Stimulated activated CD8-positive, alpha-beta memory T cell treated with anti-CD3 and anti-CD28 coated beads, Interleukin-15, amount 100 ng/mL, for 24 hours (primary cell): ENCODE results near the gene KAZN.

Experiments
- DNase-seq: peaks from one replicate; pipeline ENCODE4 v3.0.0-alpha.2; 2020; ENCODE audit warnings: low read depth

The KAZN gene

DNA sequence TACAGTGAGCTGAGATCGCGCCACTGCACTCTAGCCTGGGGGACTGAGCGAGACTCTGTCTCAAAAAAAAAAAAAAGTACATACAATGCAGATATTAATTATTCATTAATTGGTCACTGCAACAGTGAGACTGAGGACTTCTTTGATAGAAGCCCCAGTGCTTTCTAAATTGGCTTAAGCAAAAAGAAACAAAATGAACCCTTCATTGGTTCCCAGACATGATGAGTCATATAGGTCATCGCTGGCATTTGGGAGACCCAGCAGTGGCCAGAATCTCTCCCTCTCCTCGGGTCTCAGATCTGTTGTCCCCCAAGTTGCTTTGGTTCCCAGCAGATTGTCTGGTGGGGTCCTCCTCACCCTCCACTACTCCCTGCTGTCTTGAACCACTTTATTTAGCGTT lies 144.9 kb downstream of the KAZN start:
- DNase-seq, result no peak

DNA sequence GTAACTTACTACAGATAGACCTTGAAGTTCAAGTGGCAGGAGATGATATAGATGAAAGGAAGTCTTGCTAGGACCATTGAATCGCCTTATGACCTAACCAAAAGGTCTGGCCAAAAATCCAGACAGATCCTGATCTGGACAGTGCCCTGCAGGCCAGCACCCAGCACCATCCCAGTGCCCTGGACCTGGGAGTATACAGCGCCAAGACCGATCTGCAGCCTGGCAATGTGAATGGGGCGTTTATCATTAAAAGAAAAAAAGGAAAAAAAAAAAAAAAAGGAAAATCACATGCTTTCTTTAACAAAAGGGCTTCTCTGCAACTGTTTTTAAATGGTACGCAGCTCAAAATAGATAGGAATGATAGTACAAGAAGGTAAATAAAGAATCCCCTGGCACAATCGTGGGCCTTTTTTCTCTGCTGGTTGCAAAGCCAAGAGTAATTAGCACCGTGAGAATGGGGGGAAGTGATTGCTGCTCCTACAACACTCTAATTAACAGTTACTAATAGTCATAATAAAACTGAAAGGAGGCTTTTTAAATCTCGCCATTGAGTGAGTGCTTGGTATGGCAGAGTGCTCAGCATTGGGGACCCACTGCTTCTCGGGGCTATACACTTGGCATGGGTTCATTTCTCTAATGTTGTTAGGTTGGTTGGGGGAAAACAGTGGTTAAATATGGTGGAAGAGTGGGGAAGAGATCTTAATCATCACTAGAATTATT lies 146.7 kb downstream of the KAZN start:
- no peak for DNase-seq

DNA sequence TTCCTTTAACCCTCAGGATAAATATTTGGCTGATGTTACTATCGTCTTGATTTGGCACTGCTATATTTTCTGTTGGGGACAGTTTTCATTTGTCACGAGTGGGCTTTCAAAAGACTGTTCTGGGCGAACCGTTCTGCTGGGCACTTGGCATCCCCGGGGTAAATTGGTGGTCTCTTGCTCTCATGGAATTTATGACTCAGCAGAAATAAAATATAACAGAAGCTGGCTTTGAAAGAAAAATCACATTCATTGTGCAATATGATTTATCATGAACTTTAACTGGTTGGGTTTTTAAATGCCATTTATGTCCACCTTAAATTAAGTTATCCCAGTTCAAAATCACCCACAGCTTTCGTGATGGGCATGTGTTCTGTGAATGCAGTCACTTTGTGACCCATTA lies 147.3 kb downstream of the KAZN start:
- no peak for DNase-seq

DNA sequence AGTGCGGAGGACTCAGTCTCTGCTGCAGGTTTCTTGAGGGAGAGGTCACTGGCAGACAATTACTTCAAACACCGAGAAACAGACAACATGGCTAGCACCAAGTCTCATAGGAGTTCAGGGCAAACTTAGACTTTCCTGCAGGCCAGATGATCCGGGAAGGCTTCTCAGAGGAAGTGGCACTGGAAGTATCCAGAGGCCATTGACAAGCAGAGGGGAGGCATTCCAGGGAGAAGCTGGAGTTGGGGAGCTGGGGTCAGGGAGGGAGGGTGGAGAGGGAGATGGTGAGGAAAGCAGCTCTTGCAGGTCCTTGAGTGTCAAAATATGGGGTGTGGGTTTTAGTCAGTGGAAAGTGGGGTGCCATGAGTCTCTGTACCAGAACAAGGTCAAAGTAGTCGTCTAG lies 147.9 kb downstream of the KAZN start:
- DNase-seq, result no peak

DNA sequence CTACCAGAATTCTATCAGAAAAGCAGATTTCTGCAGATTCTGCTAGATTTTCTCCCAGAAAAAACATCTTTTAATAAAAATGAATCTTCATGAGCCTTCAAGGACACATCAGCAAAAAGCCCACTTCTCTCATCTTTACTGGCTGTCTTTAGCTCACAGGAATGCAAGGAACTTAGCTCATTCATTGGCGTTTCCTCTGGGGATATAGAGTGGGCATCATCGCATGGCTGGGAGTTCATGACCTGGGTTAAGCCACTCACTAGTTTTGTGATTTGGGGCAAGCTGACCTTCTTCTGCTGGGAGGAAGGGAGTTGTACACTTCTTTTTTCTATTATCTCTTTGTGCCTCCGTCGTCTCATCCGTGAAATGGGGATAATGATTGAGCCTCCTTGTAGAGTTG lies 149.7 kb downstream of the KAZN start:
- DNase-seq, result no peak

DNA sequence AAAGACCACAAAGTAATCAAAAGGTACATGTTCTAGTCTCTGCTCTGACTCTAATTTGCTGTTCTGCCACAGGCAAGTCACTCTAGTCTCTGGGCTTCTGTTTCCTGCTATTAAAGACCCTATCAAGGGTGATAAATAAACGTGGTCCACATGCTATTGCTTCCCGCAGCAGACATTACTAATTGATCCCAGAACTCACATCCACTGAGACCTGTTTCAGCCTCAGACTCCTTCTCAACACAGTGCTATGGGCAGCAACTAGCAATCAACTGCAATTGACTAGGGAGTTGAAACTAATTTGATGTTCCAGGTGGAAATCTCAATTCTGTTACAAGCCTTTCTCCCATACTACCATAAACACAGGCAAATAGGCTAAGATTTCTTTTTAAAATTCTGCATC lies 150.5 kb downstream of the KAZN start:
- no peak for DNase-seq

DNA sequence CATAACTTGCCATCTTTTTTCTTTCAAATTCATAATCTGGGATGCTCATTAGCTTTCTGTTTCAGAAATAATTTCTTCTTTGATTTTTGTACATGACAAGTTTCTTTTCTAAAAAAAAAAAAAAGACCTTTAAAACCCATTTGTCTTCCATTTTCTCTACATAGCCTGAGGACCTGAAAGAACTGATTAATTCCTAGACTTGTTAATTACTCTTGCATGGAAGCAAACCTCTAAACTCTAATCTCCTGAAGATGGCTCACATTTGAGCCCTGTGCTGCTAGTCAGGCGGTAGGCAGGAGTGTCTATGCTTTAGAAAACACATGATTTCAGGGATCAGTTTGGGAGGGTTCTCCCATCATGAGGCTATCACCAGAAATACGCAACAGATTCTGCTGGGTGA lies 152.0 kb downstream of the KAZN start:
- no peak for DNase-seq

DNA sequence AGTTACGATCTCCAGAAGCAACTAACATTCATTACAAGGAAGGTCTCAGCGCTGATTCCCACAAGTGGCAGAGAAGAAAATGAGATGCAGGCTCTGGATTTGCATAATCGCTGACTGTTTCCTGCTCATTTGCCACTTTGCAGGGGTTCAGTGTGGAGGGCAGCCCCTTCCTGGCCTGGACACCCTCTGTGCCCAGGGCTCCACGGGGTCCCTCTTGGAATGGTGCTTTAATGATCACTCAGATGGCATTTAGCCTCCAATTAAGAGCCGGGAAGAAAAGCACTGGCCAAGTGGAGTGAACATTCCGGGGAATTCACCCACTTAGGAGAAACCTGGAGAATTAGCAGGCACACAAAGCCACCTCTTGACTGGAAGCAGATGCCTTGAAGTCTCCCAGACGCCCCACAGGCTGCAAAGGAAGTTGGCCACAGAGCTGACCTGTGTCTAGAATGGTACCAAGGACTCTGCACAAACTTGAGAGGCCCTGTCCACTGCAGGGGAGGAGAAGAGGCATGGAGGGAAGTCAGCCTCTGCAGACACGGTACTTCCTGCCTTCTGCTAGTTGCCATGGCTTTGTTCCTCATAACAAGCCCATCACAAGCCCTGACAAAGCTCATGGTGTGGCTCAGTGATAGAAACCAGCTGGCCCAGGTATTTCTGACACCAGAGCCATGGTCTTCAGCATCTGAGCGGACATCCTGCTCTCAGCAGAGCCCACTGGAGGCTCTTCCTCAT lies 157.2 kb downstream of the KAZN start:
- DNase-seq, result no peak

DNA sequence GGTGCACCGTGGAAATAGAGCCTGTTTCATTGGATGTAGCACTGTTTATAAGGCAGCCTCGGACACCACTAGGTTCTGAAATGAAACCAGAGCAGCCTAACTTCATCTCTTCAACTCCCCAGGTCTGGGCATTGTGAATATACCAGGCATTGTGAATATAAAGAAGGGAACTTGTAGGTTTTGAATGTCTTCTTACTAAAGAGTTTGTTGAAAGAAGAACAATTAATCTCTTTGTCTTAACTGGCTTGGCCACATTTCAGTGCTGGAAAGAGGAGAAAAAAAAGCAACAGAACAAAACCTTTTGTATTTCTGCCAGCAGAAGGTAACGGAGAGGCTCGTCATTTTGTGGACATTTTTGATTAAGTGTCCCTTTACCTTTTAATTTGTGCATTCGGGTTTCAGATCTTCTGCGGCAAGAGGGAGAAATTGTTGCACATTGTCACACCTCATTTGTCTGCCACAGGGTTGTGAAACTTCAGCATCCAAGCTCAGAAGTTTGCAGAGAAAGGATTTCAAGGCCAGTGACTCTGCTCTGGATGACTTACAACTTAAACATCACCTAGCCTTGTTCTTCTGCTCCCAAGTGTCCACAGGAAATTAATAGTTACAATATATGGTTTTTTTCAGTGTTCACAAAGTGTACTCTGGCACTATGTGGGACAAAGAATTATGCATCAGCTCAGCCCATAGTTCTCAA lies 158.3 kb downstream of the KAZN start:
- no peak for DNase-seq

DNA sequence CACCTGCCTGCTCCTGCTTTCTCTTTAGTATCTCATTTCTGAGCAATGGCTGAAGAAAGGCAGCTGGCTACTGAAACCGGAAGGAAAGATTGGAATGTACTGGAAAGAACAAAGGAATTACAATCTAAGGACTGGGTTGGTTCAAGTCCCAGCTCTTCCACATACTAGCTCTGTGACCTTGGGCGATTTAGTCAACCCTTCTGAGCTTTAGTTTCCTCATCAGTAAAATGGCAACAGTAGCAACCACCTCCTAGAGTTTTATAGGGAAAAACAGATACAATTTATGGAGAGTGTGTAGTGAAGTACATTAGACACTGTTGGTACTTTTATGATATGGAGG lies 158.8 kb downstream of the KAZN start:
- no peak for DNase-seq

DNA sequence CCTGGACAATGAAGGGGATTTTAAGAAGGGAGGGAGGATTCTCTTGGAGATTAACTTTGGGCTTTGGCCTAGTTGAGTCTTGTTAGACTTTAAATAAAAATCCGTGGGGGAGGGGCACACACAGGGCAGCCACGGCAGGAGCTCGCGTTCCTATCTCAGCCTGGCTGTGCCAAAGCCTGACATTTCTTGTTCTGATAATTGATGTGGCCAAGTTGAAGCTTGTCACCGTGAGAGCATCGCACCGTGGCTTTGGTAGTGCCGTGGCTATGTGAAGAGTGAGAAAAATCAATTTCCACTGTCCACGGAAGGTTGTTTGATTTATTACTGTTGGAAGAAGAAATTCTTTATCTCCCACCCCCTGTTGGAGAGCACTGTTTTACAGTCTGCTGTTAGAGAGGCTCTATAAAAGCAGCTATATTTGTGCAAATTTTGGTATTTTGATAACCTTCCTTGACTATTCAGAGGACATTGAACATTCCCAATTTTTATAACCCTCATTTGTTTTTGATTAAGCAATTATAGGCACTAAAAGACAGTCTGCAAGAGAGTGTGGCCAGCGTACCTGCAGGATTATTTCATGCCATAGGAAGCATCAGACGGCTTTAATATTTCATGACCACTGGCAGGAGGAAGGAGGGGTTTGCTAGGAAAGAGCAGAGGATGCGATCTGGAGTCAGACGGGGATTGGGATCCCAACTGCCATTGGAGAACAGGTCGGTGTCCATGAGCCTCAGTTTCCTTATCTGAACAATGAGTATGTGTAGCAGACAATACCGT lies 160.7 kb downstream of the KAZN start:
- no peak for DNase-seq

DNA sequence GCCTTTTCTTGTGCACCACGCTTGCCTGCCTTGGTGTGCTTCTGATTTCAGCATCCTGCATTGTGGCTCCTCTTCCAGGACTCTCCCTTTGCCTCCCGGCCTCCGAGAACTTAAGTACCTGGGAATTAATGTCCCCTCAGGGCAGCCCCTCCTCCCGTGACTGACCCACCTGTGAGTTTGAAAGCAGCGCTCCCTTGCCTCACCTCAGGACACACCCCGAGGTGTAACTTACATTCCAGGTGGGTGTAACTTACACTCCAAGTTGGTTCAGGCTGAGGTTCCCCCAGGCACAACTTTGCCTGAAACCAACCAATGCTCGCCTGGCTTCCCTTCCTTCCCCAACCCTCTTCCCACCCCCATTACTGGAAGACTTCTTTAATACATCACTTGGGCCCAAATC lies 161.4 kb downstream of the KAZN start:
- no peak for DNase-seq

DNA sequence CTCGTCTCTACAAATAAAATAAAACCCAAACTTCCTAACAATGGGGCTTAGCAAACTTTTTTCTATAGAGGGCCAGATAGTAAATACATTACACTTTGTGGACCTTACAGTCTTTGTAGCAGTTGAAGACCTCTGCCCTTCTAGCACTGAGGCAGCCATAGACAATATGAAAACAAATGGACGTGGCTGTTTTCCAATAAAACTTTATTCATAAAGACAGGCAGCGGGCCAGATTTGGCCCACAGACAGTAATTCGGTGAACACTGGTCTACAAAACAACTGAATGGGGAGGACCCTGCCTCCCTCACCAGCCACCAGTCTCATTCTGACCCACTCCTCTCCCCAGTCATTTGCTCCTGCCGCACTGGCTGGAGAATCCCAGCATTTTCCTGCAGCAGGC lies 162.3 kb downstream of the KAZN start:
- DNase-seq, result no peak

DNA sequence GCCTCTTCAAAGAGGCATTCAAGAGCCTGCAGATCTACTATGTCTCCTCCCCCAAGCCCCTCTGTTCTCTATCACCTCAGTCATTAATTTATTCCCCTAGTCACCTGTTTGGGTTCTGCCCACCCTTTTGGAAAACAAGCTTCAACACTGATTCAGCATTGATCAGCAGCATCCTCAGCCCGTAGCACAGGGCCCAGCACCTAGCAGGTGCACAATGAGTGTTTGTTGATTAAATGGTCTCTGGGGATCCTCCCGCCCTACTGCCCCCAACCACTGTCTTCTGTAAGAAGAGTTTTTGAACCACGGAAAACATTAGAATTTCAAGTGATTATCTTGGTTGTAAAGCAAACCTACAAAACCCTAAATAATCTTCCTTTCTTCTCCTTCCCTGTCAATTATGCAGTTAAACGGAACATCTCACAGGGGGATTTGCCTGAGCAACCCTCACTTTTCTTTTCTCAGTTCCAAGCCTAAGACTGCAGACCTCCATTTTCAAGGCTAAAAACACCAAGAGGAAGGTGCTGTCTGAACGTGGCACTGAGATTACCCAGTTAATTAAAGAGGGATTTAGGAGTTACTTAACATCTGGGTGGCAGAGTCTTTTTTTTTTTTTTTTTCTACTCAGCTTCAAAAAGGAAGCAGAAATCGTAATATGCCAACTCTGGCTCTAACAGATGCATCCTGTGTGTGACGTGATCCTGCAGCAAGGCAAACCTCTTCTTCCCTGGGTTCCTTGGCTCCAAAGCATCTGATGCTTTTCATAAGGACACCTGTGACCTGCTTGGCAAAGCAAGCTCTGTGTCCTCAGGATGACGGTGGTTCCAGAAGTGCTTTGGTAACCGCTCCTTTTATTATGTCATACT lies 163.0 kb downstream of the KAZN start:
- no peak for DNase-seq

DNA sequence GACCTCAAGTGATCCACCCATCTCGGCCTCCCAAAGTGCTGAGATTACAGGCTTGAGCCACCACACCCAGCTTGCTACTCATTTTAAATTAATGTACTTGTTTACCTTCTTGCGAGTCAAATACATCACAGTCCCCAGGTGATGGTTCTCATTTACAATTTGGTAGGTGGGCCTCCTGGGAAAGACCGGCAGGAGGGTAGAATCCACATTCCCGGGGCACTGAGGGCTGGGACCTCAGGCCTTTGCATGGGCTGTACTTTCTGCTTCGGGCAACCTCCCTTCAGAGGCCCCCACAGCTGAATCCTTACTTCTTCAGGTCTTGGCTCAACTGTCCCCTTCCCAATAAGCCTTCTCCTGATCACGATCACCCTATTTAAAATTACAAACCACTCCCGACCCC lies 165.5 kb downstream of the KAZN start:
- no peak for DNase-seq

DNA sequence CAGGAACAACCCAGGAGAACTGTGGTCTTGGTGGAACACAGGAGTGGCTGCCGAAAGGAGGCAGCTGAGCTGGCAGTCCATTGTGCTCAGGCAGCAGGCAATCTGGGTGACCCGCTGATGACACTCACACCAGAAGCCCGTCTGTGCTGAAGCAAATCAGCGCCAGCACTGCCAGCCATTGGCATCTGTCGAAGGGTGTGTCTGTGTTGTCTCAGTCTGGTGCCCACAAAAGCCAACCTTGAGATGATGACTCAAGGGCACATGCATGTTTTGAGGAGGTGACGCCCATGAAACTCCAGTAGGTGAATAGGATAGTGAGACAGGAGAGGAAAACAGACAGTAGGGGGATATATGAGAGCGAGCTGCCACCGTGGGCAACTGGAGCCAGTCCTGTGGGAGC lies 167.3 kb downstream of the KAZN start:
- DNase-seq, result no peak

DNA sequence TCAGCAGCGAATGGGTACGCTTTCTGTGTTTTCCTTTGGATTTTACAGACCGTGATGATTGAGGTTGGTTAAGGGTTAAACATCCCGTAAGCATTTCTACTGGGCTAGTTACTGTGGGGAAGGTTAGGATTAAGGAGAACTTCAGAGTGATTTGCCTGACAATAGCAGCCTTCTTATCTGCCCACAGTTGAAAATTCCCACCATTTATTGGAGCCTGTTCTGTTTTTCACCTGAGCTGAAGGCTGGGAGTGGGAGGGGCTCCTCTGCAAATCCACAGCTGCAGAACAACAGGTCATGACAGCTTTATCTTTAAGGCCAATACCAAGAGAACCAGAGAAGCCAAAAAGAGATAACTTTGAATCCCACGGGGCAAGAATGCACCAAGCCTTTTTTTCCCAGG lies 168.6 kb downstream of the KAZN start:
- DNase-seq, result no peak

DNA sequence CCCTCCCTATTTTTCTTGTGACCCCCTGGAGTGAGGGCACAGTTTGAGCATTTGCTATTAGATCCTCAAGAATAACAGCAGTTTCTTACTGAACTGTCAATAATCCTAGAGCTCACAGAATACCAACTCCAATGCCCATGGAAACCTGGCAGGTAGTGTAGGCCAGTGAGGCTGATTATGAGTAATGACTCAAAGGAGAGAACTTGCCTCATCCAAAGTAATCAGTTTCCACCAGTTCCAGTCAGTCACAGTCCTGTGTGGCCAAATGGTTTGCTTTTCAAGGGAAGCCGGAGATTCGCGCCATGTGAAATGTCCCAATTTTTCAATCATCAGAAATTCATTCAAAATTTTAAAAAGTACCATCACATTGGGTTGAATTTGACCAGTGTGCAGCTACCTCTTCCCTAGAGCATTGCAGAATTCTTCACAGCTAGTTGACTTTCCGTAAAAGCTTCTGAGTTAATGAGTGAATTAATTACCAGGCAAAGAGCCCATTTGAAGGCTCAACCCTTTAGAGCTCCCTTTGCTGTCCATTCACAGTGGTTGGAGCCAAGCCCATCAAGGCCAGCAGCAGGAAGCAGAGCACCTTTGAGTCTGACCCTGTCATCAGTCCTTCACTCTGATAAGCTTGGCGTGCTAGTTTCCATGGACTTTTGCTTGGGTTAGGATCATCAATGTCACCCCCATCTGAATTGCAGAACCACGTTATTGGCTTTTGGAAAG lies 170.3 kb downstream of the KAZN start:
- no peak for DNase-seq

DNA sequence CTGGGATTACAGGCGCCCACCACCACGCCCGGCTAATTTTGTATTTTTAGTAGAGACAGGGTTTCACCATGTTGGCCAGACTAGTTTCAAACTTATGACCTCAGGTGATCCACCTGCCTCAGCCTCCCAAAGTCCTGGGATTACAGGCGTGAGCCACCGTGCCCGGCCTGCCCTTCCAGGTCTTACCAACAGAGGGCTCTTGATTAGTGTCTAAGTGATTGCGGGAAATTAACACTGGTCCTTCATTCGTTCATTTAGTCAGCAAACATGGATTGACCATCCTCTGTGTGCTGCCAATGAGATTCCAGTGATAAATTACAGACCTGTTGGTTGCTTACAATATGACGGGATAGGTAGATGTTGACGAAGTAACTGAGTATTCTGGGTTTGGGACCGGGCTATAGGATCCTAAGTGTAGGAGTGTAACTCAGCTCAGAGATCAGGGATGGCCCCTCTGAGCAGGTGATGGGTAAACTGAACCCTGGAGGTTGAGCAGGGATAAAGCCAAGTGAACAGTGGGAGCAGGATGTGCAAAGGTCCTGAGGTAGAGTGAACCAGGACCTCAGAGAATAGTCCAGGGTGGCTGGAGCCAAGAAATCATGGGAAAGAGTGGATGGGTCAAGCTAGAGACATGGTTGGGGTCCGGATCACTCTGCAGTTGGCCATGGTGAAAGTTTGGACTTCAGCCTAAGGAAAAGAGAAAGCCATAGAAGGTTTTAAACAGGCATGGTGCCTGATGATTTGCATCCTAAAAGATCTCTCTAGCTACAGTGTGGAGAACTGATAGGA lies 171.2 kb downstream of the KAZN start:
- DNase-seq, result no peak

DNA sequence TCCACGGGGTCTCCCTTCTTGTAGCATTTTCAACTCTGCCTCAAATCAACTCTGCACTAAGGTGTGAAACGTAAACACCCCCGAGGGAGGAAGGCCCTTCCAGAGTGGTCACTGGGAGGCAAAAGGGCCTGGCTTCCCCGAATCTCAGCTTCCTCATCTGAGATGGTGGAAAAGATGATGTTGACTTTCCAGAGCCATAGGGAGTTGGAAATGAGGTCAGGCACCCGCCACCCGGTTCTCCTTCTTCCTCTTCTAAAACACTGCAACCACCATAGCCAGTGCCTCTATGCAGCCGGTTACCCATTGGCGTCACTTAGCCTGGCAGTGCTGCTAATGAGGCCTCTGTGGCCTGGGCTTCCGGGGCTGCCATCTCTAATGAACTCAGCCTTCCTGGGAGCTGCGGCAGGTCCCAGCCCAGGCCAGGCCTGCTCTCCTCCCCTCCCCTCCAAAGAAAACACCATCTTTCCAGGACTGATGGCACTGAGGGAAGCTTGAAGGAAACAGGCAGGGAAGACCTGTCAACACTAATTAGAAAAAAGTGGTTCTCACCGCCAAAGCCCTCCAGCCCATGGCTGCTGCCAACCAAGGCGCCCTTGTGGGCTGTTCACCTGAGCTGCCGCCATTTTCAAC lies 175.0 kb downstream of the KAZN start:
- DNase-seq, result no peak
